Bone marrow (tissue), 2 donors: ENCODE measurements around the gene CNTN4.

Experiments used
- DNase-seq, 2 donors: peaks; one replicate each; lab custom pipeline; 2025; lab: John Stamatoyannopoulos, UW

The CNTN4 gene

DNA sequence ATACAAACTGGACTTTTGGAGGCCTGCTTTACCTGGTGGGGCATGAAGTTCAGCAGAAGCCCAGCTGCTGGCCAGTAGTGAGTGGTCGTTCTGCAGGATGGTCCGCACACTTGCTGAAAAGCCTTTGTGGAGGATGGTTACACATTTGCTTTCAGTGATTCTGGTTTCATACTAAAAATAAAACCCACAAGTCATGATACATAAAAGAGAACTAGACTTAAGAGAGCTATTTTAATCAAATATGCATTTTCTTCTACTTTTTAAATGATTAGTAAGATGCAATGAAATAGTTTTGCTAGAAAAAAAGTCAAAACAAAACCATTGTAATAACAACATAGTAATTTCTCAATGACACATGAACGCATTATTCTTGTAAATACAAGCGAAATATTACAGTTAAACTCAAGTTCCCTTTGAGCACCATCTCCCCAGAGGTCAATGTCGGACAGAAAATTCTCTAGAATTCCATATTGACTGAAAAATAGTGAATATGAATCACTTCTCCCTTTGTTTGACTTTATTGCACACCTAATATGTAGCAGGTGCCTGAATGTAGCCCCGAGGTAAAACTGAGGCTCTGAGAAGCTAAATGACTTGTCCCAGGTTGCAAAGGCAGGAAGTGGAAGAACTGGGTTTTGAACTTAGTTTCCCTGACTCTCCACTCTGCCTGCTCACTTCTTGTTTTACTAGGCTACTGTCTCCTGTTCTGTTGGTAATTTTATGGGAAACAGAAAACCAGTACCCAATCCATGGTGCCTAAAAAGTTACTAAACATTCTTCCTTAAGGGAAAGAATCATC lies 1003.2 kb downstream of the CNTN4 start:
- DNase-seq, result no peak

DNA sequence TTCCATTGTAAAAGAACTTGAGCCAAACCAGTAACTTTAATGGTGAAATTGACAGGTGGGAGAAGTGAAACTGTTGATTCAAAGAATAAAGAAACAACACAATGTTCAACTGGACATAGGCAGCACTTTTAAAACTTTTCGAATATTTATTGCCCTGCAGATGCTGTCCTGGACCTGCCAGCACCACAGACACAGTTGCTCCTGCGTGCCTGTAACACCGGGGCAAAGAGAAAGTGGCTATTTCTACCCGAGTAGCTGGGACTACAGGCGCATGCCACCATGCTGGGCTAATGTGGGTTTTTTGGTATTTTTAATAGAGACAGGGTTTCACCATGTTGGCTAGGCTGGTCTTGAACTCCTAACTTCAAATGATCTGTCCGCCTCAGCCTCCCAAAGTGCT lies 1004.1 kb downstream of the CNTN4 start:
- DNase-seq, result no peak

DNA sequence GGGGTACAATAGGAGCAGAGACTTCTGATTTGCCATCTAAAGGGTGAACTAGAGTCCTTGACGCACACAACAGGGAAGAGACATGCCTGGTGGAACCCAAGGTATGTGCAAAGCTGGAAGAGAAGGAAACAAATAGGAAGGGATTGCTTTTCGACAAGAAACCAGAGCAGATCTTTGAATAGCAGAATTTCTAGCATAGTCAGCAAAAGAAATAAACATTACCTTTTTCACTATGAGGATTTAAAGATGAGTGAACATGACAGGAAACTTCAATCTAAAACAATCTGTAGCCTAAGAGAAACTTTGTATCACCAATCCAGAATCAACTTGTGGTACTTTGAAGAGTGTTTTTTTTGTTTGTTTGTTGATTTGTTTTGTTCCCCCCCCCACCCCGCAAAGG lies 1006.6 kb downstream of the CNTN4 start:
- no peak for DNase-seq

DNA sequence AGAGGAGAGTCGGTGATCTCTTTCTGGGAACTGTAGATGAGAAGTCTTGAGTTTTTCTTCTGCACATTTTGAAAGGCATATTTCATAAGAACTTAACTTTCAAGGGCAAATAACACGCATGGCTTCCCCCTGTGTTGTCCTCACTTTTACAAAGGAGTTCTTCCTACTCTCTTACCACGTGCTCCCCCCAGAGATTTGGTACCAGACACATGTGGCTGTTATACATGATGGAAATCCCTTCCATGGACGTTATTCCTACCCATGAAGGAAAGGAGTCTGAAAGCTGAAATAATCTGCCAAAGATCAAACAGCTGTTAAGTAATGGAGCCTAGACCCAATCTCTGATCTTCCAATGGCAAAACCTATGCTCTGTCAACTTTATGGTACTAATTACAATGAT lies 1007.1 kb downstream of the CNTN4 start:
- no peak for DNase-seq

DNA sequence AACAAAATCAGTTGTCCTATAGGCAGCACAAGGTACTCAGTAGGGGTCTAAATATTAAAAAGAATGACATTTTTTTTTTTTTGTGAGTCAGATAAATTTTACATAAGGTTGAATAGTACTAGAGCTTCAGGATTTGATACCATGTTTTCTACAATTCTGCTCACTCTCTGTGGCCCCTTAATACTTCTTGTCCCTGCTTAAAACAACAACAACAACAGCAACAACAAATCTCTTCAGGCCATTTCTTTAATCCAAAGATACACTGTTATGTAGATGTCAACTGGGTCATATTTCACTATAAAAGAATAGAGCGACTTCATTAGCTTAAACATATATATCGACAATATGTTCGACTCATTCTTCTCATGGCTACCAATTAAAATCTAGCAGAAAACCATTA lies 1008.5 kb downstream of the CNTN4 start:
- DNase-seq, result no peak
